DND-41 (cell line): ENCODE data around the gene GIGYF1.

ENCODE experiments used
- ATAC-seq: fragments of 200-7000 bp; cut with Tn5 transposase; 3 replicates; pipeline ENCODE4 v1.9.1; 2021; ENCODE audit warnings: low read depth; ENCODE audit not compliant: insufficient read depth
- DNase-seq: peaks from one replicate; pipeline ENCODE4 v3.0.0-alpha.2; 2020
- H2AFZ ChIP-seq: 2 replicates; pipeline ENCODE4 v1.6.0; 2012; ENCODE audit warnings: low read depth, low read length
- H3K27ac ChIP-seq: 2 replicates; pipeline ENCODE4 v1.5.1; 2012; ENCODE audit warnings: low read length, inconsistent platforms
- H3K27me3 ChIP-seq: fragments of 200-600 bp; sonication (generic); 2 replicates; pipeline ENCODE4 v1.6.0; 2012; ENCODE audit warnings: low read length, mild to moderate bottlenecking, inconsistent platforms; ENCODE audit not compliant: insufficient read depth, poor library complexity
- H3K36me3 ChIP-seq: 2 replicates; pipeline ENCODE4 v1.5.1; 2012; ENCODE audit warnings: low read length, inconsistent platforms; ENCODE audit not compliant: insufficient read depth
- H3K4me1 ChIP-seq: 2 replicates; pipeline ENCODE4 v1.5.1; 2012; ENCODE audit warnings: mild to moderate bottlenecking, low read length; ENCODE audit not compliant: insufficient read depth
- H3K4me2 ChIP-seq: 2 replicates; pipeline ENCODE4 v1.6.0; 2012; ENCODE audit warnings: mild to moderate bottlenecking, moderate library complexity, low read length, inconsistent platforms; ENCODE audit not compliant: insufficient read depth
- H3K4me3 ChIP-seq, 2 experiments: fragments of 200-600 bp in 1 of 2; shearing (Covaris generic) in 1 of 2; 2 replicates each; pipeline ENCODE4 v1.5.1; 2012 to 2016; ENCODE audit warnings: inconsistent platforms in 2 of 2, low read length in 2 of 2, mild to moderate bottlenecking in 2 of 2, low read depth in 1 of 2, moderate library complexity in 1 of 2
- H3K79me2 ChIP-seq: 2 replicates; pipeline ENCODE4 v1.6.0; 2012; ENCODE audit warnings: low read length, inconsistent platforms; ENCODE audit not compliant: insufficient read depth
- H3K9ac ChIP-seq: 2 replicates; pipeline ENCODE4 v1.6.0; 2012; ENCODE audit warnings: low read depth, mild to moderate bottlenecking, inconsistent platforms, low read length, moderate library complexity
- H3K9me3 ChIP-seq: 2 replicates; pipeline ENCODE4 v1.5.1; 2012; ENCODE audit warnings: low read length, moderate library complexity, mild to moderate bottlenecking, inconsistent platforms; ENCODE audit not compliant: insufficient read depth, severe bottlenecking
- H4K20me1 ChIP-seq: 2 replicates; pipeline ENCODE4 v1.6.0; 2012; ENCODE audit warnings: low read length; ENCODE audit not compliant: insufficient read depth
- EZH2 ChIP-seq: IDR thresholded peaks from 3 replicates; pipeline ENCODE4 v1.6.1; 2012; ENCODE audit warnings: borderline replicate concordance, low read depth, mild to moderate bottlenecking, moderate library complexity, low read length, inconsistent platforms; ENCODE audit not compliant: severe bottlenecking
- TF ChIP-seq, protein P1 (sequence below): IDR thresholded peaks from 2 replicates; pipeline ENCODE4 v1.5.1; 2012; ENCODE audit warnings: borderline replicate concordance, low read length, moderate library complexity, mild to moderate bottlenecking; ENCODE audit not compliant: poor library complexity, severe bottlenecking; ENCODE audit errors: extremely low read depth

Gene GIGYF1

DNA sequence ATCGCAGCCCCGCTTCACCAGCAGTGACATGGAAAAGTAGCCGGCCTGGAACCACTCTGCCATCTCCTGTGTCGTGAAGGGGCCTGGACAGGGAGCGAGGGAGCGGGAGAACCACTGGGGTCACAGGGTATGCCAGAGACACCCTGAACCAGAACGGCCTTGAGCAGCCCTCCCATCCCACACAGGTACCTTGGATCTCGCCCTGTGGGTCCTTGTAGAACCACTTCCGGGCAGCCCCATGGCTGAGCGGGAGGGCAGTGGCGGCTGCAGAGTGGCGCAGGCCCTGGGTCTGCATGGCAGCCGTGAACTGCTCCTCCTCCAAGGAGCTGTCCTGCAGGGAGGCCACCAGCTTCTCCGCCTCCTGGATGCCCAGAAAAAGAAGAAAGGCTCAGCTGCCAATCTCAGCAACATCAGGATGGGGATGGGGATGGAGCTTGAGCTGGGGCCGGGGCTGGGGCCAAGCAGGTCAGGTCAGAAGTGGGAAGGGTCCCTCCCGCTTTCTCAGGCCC is 9.5 kb downstream of the GIGYF1 start:
- Histone ChIP-seq H3K27me3 (no peaks in the 10 kb centered on the region), H2AFZ (no peak overlapping the region), H3K4me1 (peaks cover 5% of the 10 kb centered on the region; the same call in 1 of the 2 replicates), H3K79me2 (peaks cover 23% of the 10 kb centered on the region), H3K9ac (no peak overlapping the region), H3K4me3 (no peak overlapping the region), H4K20me1 (peaks cover 74% of the 10 kb centered on the region), H3K36me3 (peaks cover 97% of the 10 kb centered on the region), H3K9me3 (no peaks in the 10 kb centered on the region), H3K4me2 (no peak overlapping the region), H3K27ac (no peak overlapping the region)
- DNase-seq (no peak), ATAC-seq (no peak)
- TF ChIP-seq EZH2 = no peak
- TF ChIP-seq, protein P1, sequence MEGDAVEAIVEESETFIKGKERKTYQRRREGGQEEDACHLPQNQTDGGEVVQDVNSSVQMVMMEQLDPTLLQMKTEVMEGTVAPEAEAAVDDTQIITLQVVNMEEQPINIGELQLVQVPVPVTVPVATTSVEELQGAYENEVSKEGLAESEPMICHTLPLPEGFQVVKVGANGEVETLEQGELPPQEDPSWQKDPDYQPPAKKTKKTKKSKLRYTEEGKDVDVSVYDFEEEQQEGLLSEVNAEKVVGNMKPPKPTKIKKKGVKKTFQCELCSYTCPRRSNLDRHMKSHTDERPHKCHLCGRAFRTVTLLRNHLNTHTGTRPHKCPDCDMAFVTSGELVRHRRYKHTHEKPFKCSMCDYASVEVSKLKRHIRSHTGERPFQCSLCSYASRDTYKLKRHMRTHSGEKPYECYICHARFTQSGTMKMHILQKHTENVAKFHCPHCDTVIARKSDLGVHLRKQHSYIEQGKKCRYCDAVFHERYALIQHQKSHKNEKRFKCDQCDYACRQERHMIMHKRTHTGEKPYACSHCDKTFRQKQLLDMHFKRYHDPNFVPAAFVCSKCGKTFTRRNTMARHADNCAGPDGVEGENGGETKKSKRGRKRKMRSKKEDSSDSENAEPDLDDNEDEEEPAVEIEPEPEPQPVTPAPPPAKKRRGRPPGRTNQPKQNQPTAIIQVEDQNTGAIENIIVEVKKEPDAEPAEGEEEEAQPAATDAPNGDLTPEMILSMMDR = no peak

DNA sequence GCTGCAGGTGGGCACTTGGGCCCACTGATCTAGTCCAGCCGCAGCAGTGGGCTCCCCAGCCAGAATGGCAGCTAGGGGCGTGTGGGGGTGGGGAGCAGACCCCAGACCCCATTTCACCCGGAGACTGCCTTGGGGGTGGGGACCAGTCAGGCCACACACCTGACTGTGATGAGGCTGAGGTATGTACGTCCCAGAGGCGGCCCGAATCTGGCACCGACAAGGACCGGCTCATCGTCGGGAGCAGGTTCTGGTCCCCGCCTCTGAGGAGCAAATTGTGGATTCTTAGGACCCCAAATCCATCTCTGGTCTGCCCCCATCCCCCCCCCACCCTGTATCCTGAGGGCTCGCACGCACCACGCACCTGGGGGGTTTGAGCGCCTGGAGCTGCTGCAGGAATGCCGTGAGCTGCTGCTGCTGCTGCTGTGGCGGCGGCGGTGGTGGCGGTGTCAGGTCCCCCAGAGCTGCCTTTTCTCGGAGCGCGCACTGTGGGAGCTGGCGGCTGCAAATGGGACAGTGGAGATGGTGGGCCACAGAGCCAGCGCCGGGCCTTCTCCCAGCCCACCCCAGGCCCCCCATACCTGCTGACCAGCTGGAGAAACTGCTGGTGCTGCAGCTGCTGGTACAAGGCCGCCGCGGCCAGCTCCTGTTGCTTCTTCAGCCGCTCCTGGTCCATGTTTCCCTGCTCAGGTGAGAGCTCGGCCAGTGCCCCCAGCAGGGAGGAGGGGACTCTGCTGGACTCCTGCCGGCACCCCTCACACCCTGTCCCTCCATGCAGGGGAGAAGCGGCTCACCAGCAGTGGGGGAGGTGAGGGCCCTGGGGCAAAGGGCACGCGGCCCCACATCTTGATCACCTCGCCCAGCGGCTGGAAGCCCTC is 10.2 kb downstream of the GIGYF1 start:
- H4K20me1 ChIP-seq = peaks cover 74% of the 10 kb centered on the region
- no peak overlapping the region for H2AFZ ChIP-seq
- no peak overlapping the region for H3K4me2 ChIP-seq
- H3K36me3 ChIP-seq = peaks cover 97% of the 10 kb centered on the region
- ATAC-seq (no peak), DNase-seq (no peak)
- H3K27me3 ChIP-seq = no peaks in the 10 kb centered on the region
- TF ChIP-seq EZH2 = no peak
- TF ChIP-seq, protein P1 = no peak
- H3K4me1 ChIP-seq = no peaks in the 10 kb centered on the region
- peaks cover 20% of the 10 kb centered on the region for H3K79me2 ChIP-seq
- no peak overlapping the region for H3K27ac ChIP-seq
- H3K9me3 ChIP-seq = no peaks in the 10 kb centered on the region
- H3K9ac ChIP-seq = no peak overlapping the region
- H3K4me3 ChIP-seq = no peak overlapping the region

DNA sequence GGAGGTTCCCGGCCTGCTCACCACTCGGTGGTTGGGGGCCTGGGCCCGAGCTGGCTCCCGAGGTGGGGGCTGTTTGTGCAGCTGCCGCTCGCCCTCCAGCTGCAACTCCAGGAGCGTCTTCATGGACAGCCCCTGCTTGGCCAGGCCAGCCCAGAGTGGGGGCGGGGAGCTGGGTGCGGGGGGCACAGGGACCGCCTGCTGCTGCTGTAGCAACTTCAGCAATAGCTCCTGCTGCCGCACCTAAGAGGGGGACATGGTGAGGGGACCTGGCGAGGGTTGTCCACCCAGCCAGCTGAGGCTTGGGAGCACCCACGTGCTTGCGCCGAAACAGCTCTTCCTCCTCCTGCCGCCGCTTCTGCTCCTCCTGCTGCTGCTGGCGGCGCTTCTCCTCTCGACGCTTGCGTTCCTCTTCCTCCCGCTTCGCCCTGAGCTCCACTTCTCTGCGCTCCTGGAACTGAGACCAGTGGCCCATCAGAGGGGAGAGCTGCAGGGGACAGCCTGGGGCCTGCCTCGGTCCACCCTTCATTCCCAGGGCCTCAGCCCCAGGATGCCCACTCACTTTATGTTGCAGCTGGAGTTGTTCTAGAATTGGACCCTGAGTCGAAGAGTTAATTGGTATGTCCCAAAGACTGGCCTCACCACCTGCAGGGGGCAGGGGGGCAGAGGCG is 10.9 kb downstream of the GIGYF1 start:
- H3K36me3 ChIP-seq = peaks cover 97% of the 10 kb centered on the region

More for the DNA sequence above, 10.9 kb downstream of the GIGYF1 start:
- H3K4me1 ChIP-seq = no peaks in the 10 kb centered on the region
- H4K20me1 ChIP-seq = peaks cover 73% of the 10 kb centered on the region
- DNase-seq (no peak), ATAC-seq (no peak)
- no peak overlapping the region for H2AFZ ChIP-seq
- no peak for TF ChIP-seq EZH2
- TF ChIP-seq, protein P1 = no peak
- no peaks in the 10 kb centered on the region for H3K9me3 ChIP-seq
- H3K79me2 ChIP-seq = peaks cover 14% of the 10 kb centered on the region
- no peaks in the 10 kb centered on the region for H3K27me3 ChIP-seq
- no peak overlapping the region for H3K27ac ChIP-seq
- H3K4me3 ChIP-seq = no peak overlapping the region
- H3K4me2 ChIP-seq = no peak overlapping the region
- H3K9ac ChIP-seq = no peak overlapping the region
